Fibroblast of skin of left biceps (primary cell): Measurements from ENCODE around the gene TP73.

Experiments
- DNase-seq, 2 experiments: peaks; one replicate each; pipeline ENCODE4 v3.0.0-alpha.2; 2013; ENCODE audit warnings: low read depth in 2 of 2

Gene TP73

DNA sequence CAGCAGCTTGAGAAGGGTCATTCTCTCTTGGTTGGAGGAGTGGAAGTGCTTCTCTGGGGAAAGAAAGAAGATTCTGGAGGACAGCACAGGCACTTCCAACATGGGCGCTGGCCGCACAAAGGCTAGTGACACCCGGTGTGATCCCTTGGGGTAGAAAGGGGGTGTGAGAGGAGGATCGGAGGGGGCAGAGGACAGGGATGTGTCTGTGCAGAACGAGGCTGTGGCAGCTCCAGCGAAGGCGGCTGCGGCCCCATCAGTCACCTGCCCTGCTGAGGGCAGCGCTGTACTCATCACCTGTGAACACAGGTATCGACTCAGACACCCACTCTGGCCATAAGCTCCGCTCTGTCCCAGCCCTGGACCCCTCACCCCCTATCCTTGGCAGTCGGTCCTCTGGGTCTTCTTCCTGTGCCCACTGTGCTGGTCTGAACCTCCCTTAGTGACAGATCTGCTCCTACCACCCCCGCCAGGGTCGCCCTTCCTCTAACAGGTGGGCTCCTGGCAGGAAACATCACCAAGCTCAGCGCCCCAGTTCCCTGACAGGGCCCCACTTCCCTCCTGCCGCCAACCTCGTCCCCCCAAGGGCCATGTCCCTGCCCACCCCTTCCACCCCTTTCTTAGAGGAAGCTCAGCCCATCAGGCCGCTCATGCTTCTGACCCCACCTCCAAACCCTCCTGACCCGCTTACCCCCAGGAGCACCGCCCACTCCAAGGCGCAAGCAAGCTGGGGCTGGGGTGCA is 20.1 kb downstream of the TP73 start:
- no peak for DNase-seq

DNA sequence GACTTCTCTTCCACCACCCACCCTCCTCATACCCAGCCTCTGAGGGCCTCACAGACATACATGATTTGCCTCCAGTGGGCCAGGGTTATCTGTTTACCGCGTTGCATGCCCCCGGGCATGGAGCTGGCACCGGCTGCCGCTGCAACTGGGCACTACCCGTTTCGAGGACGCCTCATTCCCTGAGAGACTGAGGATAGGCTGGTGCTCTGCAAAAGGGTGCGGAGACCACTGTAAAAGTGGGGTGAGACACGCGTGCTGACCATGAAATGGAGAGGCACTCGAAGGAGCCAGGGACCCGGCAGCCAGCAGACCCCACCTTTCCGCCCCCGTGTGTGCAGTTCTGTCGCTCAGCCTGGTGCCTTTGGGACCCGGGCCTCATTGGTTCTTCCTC is 20.6 kb downstream of the TP73 start:
- DNase-seq, result no peak

DNA sequence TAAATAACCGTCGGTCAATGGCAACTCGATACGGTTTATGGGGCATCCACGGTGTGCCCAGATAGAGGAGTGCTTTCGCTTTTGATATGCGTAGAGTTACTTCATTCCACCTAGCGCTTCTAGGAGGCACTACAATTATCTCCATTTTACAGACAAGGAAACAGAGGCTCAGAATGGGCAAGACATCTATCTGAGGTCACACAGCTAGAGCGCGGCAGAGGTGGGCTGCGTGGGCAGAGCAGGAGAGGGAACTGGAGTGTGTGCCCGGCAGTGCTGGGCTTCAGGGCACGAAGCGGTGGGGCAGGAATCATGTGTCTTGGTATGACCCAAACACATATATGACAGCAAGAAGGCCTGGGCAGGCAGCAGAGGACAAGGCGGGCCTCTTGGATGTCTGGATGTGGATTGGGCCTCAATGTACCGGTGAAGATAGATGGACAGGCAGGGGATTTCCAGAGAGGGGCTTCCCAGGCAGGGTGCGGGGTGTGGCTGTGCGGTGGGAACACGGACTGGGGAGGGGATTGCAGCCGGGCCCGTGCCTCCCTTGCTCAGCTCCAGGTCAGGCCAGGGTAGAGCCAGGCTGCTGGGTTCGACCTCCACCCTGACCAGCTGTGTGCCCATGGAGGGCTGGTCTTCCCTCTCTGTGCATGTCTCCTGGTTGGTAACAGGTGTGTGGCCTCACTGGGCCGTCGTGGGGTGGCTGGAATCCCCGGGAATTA is 21.2 kb downstream of the TP73 start:
- no peak for DNase-seq

DNA sequence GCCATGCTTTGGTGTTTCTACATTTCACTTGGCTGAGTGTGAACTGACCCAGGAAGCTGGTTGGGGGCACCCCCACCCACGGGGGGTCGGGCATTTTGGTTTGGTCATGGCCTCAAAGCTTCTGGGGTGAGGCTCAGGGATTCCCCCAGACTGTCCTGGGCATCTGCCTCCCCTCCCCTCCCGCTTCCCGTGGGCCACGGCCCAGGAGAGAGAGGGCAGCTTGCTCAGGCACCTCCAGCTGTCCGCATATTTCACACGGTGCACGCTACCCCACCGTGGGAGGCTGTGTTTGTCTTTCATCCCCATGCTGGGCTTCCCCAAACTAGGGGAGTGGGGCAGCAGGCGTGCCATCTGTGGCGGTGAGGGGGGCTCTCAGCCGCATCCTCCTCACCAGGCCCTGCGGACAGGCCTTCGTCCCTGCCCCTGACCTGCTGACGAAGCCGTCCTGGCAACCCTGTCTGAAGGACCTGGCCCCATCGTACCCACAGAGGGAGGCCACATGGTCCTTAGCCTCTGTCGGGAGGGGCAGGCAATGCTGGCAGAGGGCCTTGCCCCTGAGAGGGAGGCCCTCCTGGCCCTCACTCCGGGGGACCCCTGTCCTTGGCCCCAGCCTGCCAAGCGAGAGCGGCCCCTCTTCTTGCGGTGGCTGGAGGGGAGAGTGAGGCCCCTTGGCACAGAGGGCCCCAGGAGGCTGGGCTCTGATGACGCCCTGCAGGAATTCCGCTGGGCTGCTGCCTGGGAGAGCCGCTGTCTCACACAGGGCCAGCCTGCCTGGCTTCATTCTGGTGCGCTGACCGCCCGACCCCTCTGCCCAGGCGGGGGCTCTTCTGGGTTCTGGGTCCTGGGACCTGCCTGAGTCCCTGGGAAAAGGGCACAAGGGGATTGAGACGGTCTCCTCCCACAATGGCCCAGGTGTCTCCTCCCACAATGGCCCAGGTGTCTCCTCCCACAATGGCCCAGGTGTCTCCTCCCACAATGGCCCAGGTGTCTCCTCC is 22.1 kb downstream of the TP73 start:
- no peak for DNase-seq

DNA sequence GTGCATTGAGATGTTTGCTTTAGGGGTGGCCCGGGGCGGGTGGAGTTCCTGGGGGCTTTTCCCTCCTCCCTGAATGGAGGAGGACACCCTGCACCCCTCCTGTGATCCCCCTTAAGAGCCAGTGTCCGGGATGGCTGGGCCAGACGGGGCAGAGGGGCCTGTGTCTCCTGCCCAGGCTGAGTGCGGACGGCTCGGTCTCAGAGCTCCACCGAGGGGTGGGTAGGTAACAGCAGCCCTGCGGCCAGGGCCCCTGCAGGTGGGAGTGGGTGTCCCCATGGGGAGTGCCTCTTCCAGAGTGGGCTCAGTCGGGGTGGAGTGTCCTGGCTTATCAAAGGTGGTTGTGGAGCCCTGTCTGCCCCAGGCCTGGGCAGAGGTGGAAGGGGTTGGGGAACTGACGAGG is 23.1 kb downstream of the TP73 start:
- no peak for DNase-seq

DNA sequence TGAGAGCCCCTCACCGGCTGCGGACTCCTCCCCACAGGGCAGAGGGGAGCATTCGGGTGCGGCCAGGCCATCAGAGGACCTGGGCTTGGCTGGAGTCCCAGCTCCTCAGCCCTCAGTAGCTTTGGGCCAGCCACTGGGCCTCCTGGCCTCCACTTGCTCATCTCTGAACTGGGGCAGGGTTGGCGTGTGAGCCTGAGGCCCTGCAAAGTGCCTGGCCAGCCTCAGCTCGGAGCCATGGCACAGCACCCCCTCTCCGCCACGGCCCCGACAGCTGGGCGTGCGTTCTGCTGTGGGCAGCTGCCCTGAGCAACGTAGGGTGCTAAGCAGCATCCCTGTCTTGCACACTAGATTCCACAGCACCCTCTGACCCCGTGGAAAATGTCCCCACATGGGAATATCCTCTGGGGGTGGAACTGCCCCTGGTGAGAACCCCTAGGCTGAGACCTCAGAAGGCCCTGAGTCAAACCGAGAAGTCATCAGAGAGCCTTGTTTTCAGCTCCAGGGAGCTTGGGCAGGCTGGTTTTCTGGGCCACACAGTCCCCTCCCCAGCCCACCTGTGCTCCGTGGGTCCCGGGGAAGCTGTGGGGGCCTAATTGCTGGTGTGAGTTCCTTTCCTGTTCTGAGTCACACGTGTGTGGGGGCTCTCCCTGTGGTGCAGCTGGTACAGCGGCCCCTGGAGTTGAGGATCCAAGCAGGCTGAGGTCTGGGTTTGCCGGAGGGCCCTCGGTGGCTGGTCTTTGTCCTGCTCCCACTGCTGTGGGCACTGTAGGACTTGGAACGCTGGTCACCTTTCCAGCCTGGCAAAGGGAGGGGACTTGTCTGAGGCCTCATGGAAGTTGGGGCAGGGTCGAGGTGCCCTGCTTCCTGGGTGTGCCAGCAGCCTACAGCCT is 24.5 kb downstream of the TP73 start:
- no peak for DNase-seq

DNA sequence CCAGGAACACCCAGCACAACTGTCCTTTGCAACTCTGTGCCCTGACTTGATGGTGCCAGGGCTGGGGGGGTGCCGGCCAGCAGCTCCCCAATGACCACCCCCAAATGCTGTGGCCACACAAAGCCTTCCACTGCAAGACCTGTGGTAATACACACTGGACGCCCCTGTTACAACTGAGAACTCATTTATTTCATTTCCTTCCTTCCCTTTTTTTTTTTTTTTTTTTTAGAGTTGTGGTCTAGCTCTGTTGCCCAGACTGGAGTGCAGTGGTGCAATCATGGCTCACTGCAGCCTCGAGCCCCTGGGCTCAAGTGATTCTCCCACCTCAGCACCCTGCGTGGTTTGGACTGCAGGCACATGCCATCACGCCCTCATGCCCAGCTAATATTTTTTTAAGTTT is 25.2 kb downstream of the TP73 start:
- DNase-seq, result no peak

DNA sequence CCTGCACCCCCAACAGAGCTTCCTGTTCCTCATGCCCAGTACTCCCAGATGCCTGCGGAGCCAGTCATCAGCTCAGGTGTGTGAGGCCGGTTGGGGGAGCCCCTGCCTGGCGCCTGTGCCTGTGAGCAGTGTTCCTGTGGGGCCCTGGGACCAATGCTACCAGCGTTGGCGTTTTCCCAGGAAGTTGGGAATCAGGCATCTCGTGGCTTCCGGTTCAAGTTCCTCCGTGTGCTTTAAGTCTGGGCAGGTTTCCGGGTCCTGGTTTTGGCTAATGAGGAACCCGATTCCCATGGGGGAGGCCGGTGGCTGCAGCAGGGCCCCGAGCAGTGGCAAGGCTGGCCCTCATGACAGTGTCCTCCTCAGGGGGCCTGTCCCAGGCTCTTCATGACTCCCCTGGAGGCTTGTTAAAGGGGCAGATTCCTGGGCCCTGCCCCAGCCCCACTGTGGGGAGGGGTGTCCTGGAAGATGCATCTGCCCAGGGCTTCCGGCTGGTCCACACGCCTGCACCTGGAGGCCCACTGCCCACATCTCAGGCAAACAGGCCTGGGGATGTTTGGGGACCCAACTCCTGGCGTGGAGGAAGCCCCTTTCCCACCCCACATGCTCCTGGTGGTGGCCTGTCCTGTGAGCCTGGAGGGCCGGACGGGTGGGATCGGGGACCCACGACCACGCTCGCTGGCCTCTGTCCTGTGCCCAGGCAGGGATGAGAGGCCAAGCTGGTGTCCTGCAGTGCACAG is 26.2 kb downstream of the TP73 start:
- no peak for DNase-seq

DNA sequence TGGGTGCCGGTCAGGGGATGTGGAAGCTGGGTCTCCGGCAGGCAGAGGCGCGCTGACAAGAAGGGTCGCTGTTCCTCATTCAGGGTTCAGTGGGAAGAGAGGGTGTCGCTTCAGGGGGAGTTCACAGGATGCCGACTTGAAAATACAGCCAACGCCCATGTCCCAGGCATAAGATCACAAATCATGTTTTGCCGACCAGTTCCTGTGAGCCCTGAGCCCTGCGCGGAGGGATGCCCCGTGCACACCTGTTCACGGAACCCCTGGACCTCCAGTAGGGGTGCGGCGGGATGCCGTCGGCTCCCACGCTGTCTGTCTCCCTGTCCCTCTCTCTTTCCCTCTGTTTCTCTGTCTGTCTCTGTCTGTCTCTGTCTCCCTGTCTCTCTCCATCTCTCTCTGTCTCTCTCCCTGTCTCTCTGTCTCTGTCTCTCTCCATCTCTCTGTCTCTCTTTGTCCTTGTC is 26.8 kb downstream of the TP73 start:
- DNase-seq, result no peak

DNA sequence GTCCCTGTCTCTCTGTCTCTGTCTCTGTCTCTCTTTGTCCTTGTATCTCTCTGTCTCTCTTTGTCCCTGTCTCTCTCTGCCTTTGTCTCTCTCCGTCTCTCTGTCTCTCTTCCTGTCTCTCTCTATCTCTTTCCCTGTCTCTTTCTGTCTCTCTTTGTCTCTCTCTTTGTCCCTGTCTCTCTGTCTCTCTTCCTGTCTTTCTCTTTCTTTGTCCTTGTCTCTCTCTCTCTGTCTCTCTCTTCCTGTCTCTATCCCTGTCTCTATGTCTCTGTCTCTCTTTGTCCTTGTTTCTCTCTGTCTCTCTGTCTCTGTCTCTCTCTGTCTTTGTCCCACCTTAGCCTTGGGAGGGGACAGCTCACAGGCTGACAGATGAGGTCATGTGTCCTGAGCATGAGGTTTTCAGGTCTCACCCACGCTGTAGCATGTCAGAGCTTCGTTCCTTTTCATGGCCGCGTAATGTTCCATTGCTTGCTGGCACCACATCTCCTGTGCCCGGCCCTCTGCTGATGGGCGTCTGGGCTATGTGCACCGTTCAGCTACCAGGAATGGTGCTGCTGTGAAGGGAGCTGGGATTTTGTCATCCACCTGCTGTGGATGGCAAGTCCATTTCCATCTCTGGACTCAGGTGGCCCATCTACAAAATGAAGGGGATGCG is 27.6 kb downstream of the TP73 start:
- no peak for DNase-seq

DNA sequence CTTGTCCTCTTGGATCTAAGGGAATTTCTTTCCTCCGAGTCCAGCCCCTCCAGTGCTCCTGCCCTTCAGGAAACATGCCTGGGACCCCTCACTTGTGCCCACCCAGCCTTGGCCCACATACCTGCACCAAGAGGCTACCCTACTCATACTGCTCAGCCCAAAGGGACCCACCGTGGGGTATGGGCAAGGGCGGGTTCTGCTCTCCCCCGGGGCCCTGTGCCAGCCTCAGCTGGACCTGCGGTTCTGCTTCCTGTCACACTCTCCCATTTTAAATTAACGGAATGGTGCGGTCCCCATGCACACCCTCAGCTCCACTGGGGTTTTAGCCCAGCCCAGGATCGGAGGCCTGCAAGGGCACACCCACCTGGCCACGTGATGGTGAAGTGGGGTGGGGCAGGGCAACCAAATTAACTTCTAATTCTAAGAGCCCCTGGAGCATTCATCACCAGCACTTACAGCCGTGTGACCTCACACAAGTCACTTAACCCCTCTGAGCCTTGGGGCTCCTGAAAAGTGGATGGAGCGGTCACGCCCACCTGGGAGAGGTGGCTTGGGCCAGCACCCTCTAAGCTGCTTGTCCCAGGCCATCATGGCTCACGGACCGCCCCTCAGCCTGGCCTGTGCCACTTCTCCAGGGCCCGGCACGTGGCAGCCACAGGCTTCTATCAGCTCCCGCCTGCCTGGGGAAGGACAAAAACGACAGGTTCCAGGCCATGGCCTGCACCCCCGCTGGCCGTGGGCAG is 28.3 kb downstream of the TP73 start:
- no peak for DNase-seq

DNA sequence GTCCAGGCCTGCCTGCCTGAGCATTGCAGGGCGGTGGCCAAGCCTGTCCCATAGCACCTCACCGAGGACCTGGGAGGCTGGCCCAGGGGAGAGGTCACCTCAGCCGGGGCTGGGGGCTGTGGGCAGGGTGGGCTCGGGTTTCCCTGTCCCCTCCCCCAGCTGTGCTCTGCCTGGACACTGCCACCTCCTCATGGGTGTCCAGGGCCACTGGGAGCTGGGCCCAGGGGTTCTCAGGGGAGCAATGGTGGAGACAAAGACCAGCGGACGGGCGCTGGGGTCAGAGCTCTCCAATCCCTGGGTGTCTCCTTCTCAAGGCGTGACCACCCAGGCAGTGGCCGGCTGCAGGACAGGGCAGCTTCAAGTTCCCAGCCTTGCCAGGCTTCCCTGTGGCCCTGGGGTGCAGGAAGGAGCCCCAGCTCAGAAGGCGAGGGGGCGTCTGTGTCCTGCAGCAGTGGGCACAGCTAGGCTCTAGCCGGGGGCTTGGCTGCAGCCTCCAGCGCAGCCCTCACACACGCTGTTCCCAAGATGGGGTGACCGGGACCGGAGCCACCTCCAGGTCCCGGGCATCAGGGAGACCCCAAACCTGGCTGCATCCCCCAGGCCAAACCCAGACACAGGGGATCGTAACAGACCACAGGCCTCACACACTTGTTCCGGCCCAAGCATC is 29.0 kb downstream of the TP73 start:
- DNase-seq, result no peak

DNA sequence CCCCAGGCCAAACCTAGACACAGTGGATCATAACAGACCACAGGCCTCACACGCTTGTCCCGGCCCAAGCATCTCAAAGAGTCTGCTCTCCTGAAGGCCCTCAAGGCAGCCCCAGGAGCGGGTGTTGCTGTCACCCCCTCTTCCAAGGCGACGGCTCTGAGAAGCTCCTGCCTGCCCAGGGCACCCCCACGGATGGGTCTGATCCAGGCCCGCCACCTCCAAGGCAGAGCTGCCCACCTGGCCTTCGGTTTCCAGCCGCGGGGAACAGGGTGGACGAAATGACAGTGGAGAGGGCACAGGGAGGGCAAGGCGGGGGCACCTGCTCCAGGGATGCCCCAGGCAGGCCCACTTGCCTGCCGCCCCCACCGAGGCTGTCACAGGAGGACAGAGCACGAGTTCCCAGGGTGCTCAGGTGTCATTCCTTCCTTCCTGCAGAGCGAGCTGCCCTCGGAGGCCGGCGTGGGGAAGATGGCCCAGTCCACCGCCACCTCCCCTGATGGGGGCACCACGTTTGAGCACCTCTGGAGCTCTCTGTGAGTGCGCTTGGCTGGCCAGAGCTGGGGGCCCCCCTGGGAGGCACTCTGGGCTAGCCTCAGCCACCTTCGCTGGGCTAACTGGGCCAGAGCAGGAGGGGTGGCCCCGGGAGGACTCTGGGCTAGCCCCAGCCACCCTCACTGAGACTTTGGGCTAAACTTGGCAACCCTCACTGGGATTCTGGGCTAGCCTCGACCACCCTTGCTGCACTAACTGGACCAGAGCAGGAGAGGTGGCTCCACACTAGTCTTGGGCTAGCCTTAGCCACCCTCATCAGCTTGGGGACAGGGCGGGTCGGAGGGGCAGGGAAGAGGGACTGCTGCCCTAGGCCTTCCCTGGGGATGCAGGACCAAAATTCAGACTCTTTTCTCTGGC is 29.8 kb downstream of the TP73 start:
- no peak for DNase-seq

DNA sequence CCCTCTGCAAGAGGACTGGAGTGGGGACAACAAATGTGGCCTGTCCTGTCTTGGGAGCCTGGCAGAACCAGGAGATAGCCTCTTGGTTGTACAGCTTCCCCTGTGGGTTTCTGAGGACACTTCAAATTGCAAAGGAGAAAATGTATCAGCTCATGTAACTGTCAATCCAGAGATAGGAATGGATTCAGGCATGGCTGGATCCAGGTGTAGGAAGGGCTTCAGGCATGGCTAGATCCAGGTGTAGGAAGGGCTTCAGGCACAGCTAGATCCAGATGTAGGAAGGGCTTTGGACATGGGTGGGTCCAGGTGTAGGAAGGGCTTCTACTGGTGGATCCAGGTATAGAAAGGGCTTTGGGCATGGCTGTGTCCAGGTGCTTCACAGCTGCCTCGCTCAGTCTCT is 30.9 kb downstream of the TP73 start:
- DNase-seq, result no peak

DNA sequence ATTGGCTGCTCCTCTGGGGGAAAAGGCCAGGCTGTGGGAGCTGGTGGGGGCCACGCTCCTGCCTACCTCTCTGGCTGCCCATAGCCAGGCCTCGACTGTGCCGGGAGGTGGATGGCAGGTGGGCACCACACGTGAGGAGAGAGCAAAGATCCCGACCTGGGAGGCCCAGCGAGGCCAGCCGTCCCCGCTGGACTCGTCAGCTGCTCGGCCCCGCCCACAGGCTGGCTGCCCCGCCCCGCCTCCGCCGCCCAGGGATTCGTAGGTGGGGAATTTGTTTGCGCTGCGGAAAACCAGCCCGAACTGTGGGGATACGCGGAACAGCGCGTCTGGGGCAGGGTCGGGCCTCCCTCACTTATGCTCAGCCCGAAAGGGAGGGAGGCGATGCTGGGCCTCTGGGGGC is 31.7 kb downstream of the TP73 start:
- DNase-seq, result no peak

DNA sequence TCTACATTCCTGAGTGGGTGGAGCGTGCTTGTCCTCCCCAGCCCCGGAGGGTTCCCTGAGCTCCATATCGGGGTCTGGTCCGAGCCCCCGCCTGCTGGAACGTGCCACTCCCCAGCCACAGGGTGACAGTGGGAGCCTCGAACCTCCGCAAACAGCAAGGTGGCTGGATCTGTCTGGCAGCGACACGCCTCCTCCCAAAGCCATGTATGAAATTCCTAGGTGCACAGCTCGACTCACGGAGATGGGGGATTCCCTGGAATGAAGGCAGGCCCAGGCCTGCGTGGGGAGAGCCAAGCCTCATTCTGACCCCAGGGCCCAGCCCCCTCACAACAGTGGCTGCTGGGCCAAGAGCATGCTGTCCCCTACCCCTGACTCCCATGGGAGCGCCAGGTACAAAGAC is 32.9 kb downstream of the TP73 start:
- DNase-seq, result no peak

DNA sequence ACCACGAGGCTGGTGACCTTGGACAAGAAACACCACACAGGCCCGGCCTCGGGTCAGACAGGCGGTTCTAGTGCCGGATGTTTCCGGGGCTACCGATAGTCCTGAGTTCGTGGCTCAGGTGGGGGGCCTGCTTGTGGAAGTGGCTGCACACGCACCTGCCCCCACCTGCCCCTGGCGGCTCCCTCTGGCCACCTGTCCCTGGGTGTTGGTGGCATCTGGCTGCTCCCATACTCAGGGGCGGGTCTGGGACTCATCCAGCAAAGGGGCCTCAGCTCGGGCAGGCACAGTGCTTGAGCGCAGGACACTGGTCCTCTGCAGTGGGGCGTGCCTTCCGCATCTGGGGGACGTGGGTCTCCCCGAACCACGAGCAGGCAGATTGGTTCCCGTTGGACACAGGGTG is 33.6 kb downstream of the TP73 start:
- no peak for DNase-seq

DNA sequence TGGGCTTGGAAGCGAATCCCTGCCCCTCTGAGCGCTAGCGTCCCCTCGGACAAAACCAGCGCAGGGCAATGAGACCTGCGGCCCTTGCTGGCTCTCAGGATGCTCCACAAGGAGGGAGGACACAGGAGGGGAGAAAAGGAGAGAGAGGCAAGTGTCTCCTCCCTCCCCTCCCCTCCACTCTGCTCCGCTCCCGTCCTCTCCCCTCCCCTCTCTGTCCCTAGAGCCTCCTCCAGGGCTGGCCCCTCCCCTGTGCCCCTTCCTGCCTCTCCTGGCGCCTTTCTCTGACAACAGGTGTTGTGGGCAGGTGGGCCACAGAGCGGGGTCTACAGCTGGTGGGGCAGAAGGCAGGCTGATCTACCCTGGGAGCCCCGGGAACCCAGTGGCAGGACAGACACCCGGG is 35.2 kb downstream of the TP73 start:
- no peak for DNase-seq
